SK-N-SH treated with all-trans-retinoic acid at 6 μM for 48 hours (cell line): ENCODE measurements around the gene MMADHC.

Source experiments
- ATAC-seq: fragments of 200-7000 bp; cut with Tn5 transposase; 3 replicates; pipeline ENCODE4 v1.9.1; 2020; ENCODE audit warnings: mild to moderate bottlenecking, moderate library complexity
- ARNTL ChIP-seq: fragments of 450-650 bp; formaldehyde crosslinking; IDR thresholded peaks from 2 replicates; pipeline ENCODE4 v1.5.0; 2020; ENCODE audit warnings: low read depth, mild to moderate bottlenecking, moderate library complexity, borderline replicate concordance
- BACH2 ChIP-seq: fragments of 250-450 bp; sonication (Bioruptor Pico); IDR thresholded peaks from 2 replicates; pipeline ENCODE4 v1.9.0; 2021; ENCODE audit warnings: mild to moderate bottlenecking, borderline replicate concordance
- CREB5 ChIP-seq: fragments of 250-450 bp; sonication (Bioruptor Pico); IDR thresholded peaks from 2 replicates; pipeline ENCODE4 v1.5.1; 2020; ENCODE audit warnings: low read depth, mild to moderate bottlenecking, moderate library complexity
- CSRNP3 ChIP-seq: fragments of 250-450 bp; sonication (Bioruptor Pico); IDR thresholded peaks from 2 replicates; pipeline ENCODE4 v1.5.1; 2021; ENCODE audit warnings: mild to moderate bottlenecking, moderate library complexity
- ESRRG ChIP-seq: fragments of 250-450 bp; sonication (Bioruptor Pico); IDR thresholded peaks from 2 replicates; pipeline ENCODE4 v1.6.1; 2021; ENCODE audit warnings: mild to moderate bottlenecking
- GLIS3 ChIP-seq: fragments of 250-450 bp; sonication (Bioruptor Pico); IDR thresholded peaks from 2 replicates; pipeline ENCODE4 v1.5.0; 2020; ENCODE audit warnings: mild to moderate bottlenecking, moderate library complexity
- ISL1 ChIP-seq: fragments of 250-450 bp; sonication (Bioruptor Pico); IDR thresholded peaks from 2 replicates; pipeline ENCODE4 v2.1.2; 2022; ENCODE audit warnings: mild to moderate bottlenecking, moderate library complexity
- OSR1 ChIP-seq: fragments of 250-450 bp; sonication (Bioruptor Pico); IDR thresholded peaks from 2 replicates; pipeline ENCODE4 v1.8.0; 2022; ENCODE audit warnings: moderate library complexity, mild to moderate bottlenecking, inconsistent platforms
- PPARA ChIP-seq: fragments of 250-450 bp; sonication (Bioruptor Pico); IDR thresholded peaks from 2 replicates; pipeline ENCODE4 v1.5.0; 2020; ENCODE audit warnings: mild to moderate bottlenecking, borderline replicate concordance
- RARB ChIP-seq: fragments of 250-450 bp; sonication (Bioruptor Pico); IDR thresholded peaks from 2 replicates; pipeline ENCODE4 v1.8.0; 2021; ENCODE audit warnings: mild to moderate bottlenecking, moderate library complexity
- SNAI2 ChIP-seq: fragments of 250-450 bp; sonication (Bioruptor Pico); IDR thresholded peaks from 2 replicates; pipeline ENCODE4 v1.5.0; 2020; ENCODE audit warnings: mild to moderate bottlenecking, moderate library complexity
- TOX ChIP-seq: fragments of 250-450 bp; sonication (Bioruptor Pico); IDR thresholded peaks from 2 replicates; pipeline ENCODE4 v1.8.0; 2021; ENCODE audit warnings: mild to moderate bottlenecking, moderate library complexity, borderline replicate concordance
- TSHZ2 ChIP-seq: fragments of 250-450 bp; sonication (Bioruptor Pico); IDR thresholded peaks from 2 replicates; pipeline ENCODE4 v1.5.0; 2020; ENCODE audit warnings: mild to moderate bottlenecking, moderate library complexity
- ZC3H10 ChIP-seq: fragments of 250-450 bp; sonication (Bioruptor Pico); IDR thresholded peaks from 2 replicates; pipeline ENCODE4 v1.5.1; 2021; ENCODE audit warnings: mild to moderate bottlenecking, moderate library complexity
- ZFP3 ChIP-seq: fragments of 250-450 bp; sonication (Bioruptor Pico); IDR thresholded peaks from 2 replicates; pipeline ENCODE4 v1.5.0; 2020; ENCODE audit warnings: mild to moderate bottlenecking, moderate library complexity
- ZFP30 ChIP-seq: fragments of 450-650 bp; formaldehyde crosslinking; IDR thresholded peaks from 2 replicates; pipeline ENCODE4 v1.5.0; 2022; ENCODE audit warnings: mild to moderate bottlenecking, moderate library complexity
- ZNF565 ChIP-seq: fragments of 450-650 bp; formaldehyde crosslinking; conservative IDR thresholded peaks from 2 replicates; pipeline ENCODE4 v1.5.0; 2020; ENCODE audit warnings: low read depth, mild to moderate bottlenecking, moderate library complexity
- ZNF70 ChIP-seq: fragments of 450-650 bp; formaldehyde crosslinking; IDR thresholded peaks from 2 replicates; pipeline ENCODE4 v1.5.0; 2020; ENCODE audit warnings: mild to moderate bottlenecking, moderate library complexity
- ZNF8 ChIP-seq: fragments of 450-650 bp; formaldehyde crosslinking; IDR thresholded peaks from 2 replicates; pipeline ENCODE4 v1.5.0; 2020; ENCODE audit warnings: mild to moderate bottlenecking, moderate library complexity
- TF ChIP-seq, protein P1 (sequence below): fragments of 250-450 bp; sonication (Bioruptor Pico); IDR thresholded peaks from 2 replicates; pipeline ENCODE4 v1.8.0; 2020; ENCODE audit warnings: mild to moderate bottlenecking, moderate library complexity, borderline replicate concordance
- TF ChIP-seq, protein P2 (sequence below): fragments of 250-450 bp; sonication (Bioruptor Pico); IDR thresholded peaks from 2 replicates; pipeline ENCODE4 v1.8.0; 2021; ENCODE audit warnings: low read depth, mild to moderate bottlenecking, moderate library complexity, borderline replicate concordance

MMADHC gene

GRCh38 chr2:149606251-149606811 lies 18.8 kb upstream of the MMADHC start:
- no peak for ATAC-seq
- TF ChIP-seq ZNF565 (CRISPR knock-in tag) (no peak), ZNF70 (CRISPR knock-in tag) (no peak)
- TF ChIP-seq, all 23 proteins: peak for 0

DNA sequence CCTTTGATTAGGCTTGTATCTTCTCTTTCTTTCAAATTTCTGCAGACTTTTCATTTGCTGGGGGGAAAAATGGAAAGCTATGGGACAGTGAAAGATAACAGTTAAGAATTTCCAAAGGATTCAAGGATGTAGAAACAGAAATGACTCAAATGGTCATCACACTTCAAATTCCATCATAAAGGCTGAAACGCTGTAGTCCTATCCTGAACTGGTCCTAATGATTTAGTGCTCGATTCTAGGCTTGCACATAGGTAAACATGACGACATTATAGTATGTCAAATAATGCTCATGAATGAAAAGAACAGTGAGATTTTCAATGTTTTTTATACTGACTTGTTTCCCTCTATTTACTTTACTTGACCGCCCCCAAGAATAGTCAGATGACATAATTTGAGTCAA lies 15.7 kb upstream of the MMADHC start:
- no peak for ATAC-seq
- TF ChIP-seq OSR1 (CRISPR knock-in tag) = no peak
- TF ChIP-seq, protein P1, sequence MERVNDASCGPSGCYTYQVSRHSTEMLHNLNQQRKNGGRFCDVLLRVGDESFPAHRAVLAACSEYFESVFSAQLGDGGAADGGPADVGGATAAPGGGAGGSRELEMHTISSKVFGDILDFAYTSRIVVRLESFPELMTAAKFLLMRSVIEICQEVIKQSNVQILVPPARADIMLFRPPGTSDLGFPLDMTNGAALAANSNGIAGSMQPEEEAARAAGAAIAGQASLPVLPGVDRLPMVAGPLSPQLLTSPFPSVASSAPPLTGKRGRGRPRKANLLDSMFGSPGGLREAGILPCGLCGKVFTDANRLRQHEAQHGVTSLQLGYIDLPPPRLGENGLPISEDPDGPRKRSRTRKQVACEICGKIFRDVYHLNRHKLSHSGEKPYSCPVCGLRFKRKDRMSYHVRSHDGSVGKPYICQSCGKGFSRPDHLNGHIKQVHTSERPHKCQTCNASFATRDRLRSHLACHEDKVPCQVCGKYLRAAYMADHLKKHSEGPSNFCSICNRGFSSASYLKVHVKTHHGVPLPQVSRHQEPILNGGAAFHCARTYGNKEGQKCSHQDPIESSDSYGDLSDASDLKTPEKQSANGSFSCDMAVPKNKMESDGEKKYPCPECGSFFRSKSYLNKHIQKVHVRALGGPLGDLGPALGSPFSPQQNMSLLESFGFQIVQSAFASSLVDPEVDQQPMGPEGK (CRISPR knock-in tag) = no peak
- TF ChIP-seq, protein P2, sequence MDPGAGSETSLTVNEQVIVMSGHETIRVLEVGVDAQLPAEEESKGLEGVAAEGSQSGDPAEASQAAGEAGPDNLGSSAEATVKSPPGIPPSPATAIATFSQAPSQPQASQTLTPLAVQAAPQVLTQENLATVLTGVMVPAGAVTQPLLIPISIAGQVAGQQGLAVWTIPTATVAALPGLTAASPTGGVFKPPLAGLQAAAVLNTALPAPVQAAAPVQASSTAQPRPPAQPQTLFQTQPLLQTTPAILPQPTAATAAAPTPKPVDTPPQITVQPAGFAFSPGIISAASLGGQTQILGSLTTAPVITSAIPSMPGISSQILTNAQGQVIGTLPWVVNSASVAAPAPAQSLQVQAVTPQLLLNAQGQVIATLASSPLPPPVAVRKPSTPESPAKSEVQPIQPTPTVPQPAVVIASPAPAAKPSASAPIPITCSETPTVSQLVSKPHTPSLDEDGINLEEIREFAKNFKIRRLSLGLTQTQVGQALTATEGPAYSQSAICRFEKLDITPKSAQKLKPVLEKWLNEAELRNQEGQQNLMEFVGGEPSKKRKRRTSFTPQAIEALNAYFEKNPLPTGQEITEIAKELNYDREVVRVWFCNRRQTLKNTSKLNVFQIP (CRISPR knock-in tag) = no peak
- no peak for TF ChIP-seq ZNF8
- no peak for TF ChIP-seq ARNTL
- no peak for TF ChIP-seq PPARA (CRISPR knock-in tag)
- TF ChIP-seq CSRNP3 (CRISPR knock-in tag) = no peak
- no peak for TF ChIP-seq ZC3H10
- TF ChIP-seq TSHZ2 (CRISPR knock-in tag) = no peak
- no peak for TF ChIP-seq SNAI2
- TF ChIP-seq GLIS3 (CRISPR knock-in tag) = no peak
- no peak for TF ChIP-seq ISL1 (CRISPR knock-in tag)
- no peak for TF ChIP-seq BACH2 (CRISPR knock-in tag)
- TF ChIP-seq ZNF565 (CRISPR knock-in tag) = no peak
- TF ChIP-seq ESRRG (CRISPR knock-in tag) = no peak
- no peak for TF ChIP-seq RARB (CRISPR knock-in tag)
- TF ChIP-seq CREB5 = no peak
- TF ChIP-seq ZFP3 (CRISPR knock-in tag) = no peak
- TF ChIP-seq TOX (CRISPR knock-in tag) = no peak
- no peak for TF ChIP-seq ZFP30 (CRISPR knock-in tag)
- TF ChIP-seq, all 23 proteins: peak for 0

- ATAC-seq = no peak
- no peak for TF ChIP-seq ESRRG (CRISPR knock-in tag)
- TF ChIP-seq SNAI2 = no peak
- no peak for TF ChIP-seq TOX (CRISPR knock-in tag)
- no peak for TF ChIP-seq ZFP3 (CRISPR knock-in tag)
- TF ChIP-seq, all 23 proteins: peak for 0
These were observed 13.7 kb upstream of the MMADHC start for GRCh38 chr2:149601141-149601796.
